Pancreas (tissue), 10 donors: Measurements from ENCODE around the gene CD74. TPM values are rescaled to one million over a fixed set of nuclear protein-coding genes. Genes with fewer than 3 reads are reported as not detected.

Source experiments
- ATAC-seq, 4 donors: fragments of 200-7000 bp; cut with Tn5 transposase; one replicate each; pipeline versions ENCODE4 v1.8.0 to v1.9.1; 2020; ENCODE audit warnings: mild to moderate bottlenecking in 4 of 4, moderate library complexity in 4 of 4
- DNase-seq, 6 donors: peaks; one replicate each; pipeline ENCODE4 v3.0.0-alpha.2; 2020
- FAIRE-seq: peaks from 2 replicates; lab custom pipeline; 2012; peaks lifted over from hg19 to GRCh38; lab: Jason Lieb, UNC
- H3K27ac ChIP-seq, 4 donors: fragments of 200-600 bp; sonication (generic); 1 replicate in 3 of 4; 2 replicates in 1 of 4; pipeline versions ENCODE4 v1.5.0 to v1.8.0; 2020
- H3K27me3 ChIP-seq, 4 donors: fragments of 200-600 bp; one replicate each; pipeline ENCODE4 v1.8.0; 2021
- H3K36me3 ChIP-seq, 3 donors: fragments of 200-600 bp; sonication (generic) in 1 of 3; one replicate each; pipeline versions ENCODE4 v1.5.0 to v1.8.0; 2020 to 2021
- H3K4me1 ChIP-seq, 3 donors: fragments of 200-600 bp; one replicate each; pipeline ENCODE4 v1.8.0; 2021
- H3K4me3 ChIP-seq, 4 donors: fragments of 200-600 bp; sonication (generic) in 2 of 4; one replicate each; pipeline versions ENCODE4 v1.5.0 to v1.8.0; 2020 to 2021
- H3K9me3 ChIP-seq, 4 donors: fragments of 200-600 bp; one replicate each; pipeline ENCODE4 v1.8.0; 2021
- CTCF ChIP-seq, 4 donors: fragments of 200-600 bp; sonication (generic) in 3 of 4; IDR thresholded peaks; one replicate each; pipeline versions ENCODE4 v1.5.0 to v1.8.0; 2021; ENCODE audit warnings: antibody characterized with exemption in 4 of 4
- WGBS, 2 donors: extraction: QIAGEN DNeasy Blood & Tissue Kit; methylation state at CpG; one replicate each; pipeline ENCODE4 v1.1.7; 2013; 5-methylcytosine and 5-hydroxymethylcytosine counted together
- intact Hi-C, 3 donors: fragments of 100-400 bp; cut with DNase I; formaldehyde crosslinking; loops; one replicate each; pipeline versions ENCODE4 v1.11.1 to v1.14.2; 2022
- polyA plus RNA-seq, 2 donors: library from polyadenylated mRNA; stranded (reverse); fragments of 200-250 nt; gene quantifications; one replicate each; pipeline ENCODE4 v1.2.3, GENCODE V29; 2013
- total RNA-seq, 6 donors: library from RNA; stranded (reverse); fragmentation: NEBNext Ultra II Directional in 4 of 6; extraction: Animal tissue kit (Norgen Biotek cat#: 25700) in 4 of 6; gene quantifications; one replicate each; pipeline versions ENCODE4 v1.2.1 to v1.2.4, GENCODE V29; 2021 to 2023
- donor health status: healthy with polysubstance abuse.
- donor health status: DM: no; HTN: no; CAD: no; lungs with moderate emphysema.
- donor health status: DM: no; HTN: no; CAD: no.
- donor health status: control.
- donor health status: control.
- donor health status: Bipolar disorder and iron deficiency.
- donor health status: DM: yes; HTN: yes; CAD: no.
- donor health status: DM: no; HTN: no; CAD: no.
- donor health status: DM: no; HTN: no; CAD: no.
- donor health status: DM: yes; HTN: yes; CAD: no.

CD74 gene
- total and polyA plus RNA-seq, 8 donors: 67.2 to 1,206 (median 139) TPM

GRCh38 chr5:150352244-150353031 lies 60.3 kb downstream of the CD74 start:
- DNase-seq (no peak), FAIRE-seq (no peak), ATAC-seq (no peak)
- no peak for TF ChIP-seq CTCF (IDR thresholded peaks at IDR 0.05)
- Histone ChIP-seq H3K4me1 (peaks cover 0 to 3% (median 0%) of the 10 kb centered on the region in 3 donors), H3K27ac (no peak overlapping the region), H3K36me3 (no peaks in the 10 kb centered on the region), H3K4me3 (no peak overlapping the region), H3K27me3 (no peaks in the 10 kb centered on the region), H3K9me3 (no peaks in the 10 kb centered on the region)
- intact Hi-C loops: no loop called here
- 82 to 83% methylated on average over 6 of the region's 6 CpGs for WGBS, 2 donors

Other genes starting within 250 kb of the CD74 start
- under 1 TPM in 2 of 6 donors, not detected in 4; 0.13 to 0.16 TPM for gene CDX1, start 246.1 kb downstream of the CD74 start, total RNA-seq
- under 1 TPM in 1 of 2 donors, not detected in 1; 0.19 TPM for gene CDX1, start 246.1 kb downstream of the CD74 start, polyA plus RNA-seq
- gene SLC6A7, start 222.8 kb downstream of the CD74 start, total RNA-seq: not detected
- not detected for gene SLC6A7, start 222.8 kb downstream of the CD74 start, polyA plus RNA-seq
- under 1 TPM in 4 of 6 donors, not detected in 2; 0.03 to 0.19 (median 0.06) TPM for gene CAMK2A, start 123.1 kb downstream of the CD74 start, total RNA-seq
- under 1 TPM in 1 of 2 donors, not detected in 1; 0.12 TPM for gene CAMK2A, start 123.1 kb downstream of the CD74 start, polyA plus RNA-seq
- under 1 TPM in 5 of 6 donors, not detected in 1; 0.14 to 0.87 (median 0.24) TPM for gene ARSI, start 110.0 kb downstream of the CD74 start, total RNA-seq
- gene ARSI, start 110.0 kb downstream of the CD74 start, polyA plus RNA-seq: not detected
- 10 to 100 TPM in 5 of 6 donors, 1 to 10 TPM in 1; 8.7 to 19.5 (median 12.8) TPM for gene TCOF1, start 55.2 kb downstream of the CD74 start, total RNA-seq
- gene TCOF1, start 55.2 kb downstream of the CD74 start, polyA plus RNA-seq: 10 to 100 TPM; 15.8 to 19.9 TPM
- 1,000 to 10,000 TPM; 1,164 to 1,840 (median 1,380) TPM for gene RPS14, start 36.8 kb upstream of the CD74 start, total RNA-seq
- gene RPS14, start 36.8 kb upstream of the CD74 start, polyA plus RNA-seq: 1,000 to 10,000 TPM; 2,004 to 2,138 TPM
- 10 to 100 TPM; 35.5 to 57.2 (median 41.0) TPM for gene NDST1, start 95.2 kb upstream of the CD74 start, total RNA-seq
- 10 to 100 TPM in 1 of 2 donors, 1 to 10 TPM in 1; 9.9 to 20.2 TPM for gene NDST1, start 95.2 kb upstream of the CD74 start, polyA plus RNA-seq
- gene SYNPO, start 227.8 kb upstream of the CD74 start, total RNA-seq: 10 to 100 TPM; 23.3 to 68.3 (median 28.4) TPM
- gene SYNPO, start 227.8 kb upstream of the CD74 start, polyA plus RNA-seq: 10 to 100 TPM; 28.8 TPM
- gene MYOZ3, start 248.3 kb upstream of the CD74 start, total RNA-seq: under 1 TPM in 5 of 6 donors, not detected in 1; 0.05 to 0.50 (median 0.31) TPM
- under 1 TPM; 0.23 to 0.28 TPM for gene MYOZ3, start 248.3 kb upstream of the CD74 start, polyA plus RNA-seq